Stimulated activated CD4-positive, alpha-beta T cell treated with anti-CD3 and anti-CD28 coated beads, TNF-alpha, amount 100 ng/mL, for 24 hours (primary cell): ENCODE measurements around the gene MAML2.

Source experiments
- DNase-seq, 3 experiments: peaks; one replicate each; pipeline ENCODE4 v3.0.0-alpha.2; 2020; ENCODE audit warnings: low read depth in 3 of 3

MAML2 gene

DNA sequence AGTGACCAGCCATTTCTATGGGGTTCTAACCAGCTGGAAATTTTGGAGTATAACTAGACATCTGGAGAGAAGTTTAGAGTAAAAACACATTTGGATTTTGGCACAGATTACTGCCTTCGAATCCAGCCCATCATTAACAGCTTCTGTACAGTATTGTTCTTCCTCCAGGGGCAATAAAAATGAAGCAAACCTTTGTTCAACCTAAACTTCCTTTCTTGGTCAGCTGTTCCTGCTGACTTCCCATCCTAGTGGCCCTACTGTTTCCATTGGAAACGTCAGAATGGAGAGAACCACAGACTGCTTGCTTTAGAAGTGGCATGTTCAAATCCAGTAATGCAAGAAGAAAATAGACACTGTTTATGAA lies 215.4 kb downstream of the MAML2 start:
- no peak for DNase-seq

DNA sequence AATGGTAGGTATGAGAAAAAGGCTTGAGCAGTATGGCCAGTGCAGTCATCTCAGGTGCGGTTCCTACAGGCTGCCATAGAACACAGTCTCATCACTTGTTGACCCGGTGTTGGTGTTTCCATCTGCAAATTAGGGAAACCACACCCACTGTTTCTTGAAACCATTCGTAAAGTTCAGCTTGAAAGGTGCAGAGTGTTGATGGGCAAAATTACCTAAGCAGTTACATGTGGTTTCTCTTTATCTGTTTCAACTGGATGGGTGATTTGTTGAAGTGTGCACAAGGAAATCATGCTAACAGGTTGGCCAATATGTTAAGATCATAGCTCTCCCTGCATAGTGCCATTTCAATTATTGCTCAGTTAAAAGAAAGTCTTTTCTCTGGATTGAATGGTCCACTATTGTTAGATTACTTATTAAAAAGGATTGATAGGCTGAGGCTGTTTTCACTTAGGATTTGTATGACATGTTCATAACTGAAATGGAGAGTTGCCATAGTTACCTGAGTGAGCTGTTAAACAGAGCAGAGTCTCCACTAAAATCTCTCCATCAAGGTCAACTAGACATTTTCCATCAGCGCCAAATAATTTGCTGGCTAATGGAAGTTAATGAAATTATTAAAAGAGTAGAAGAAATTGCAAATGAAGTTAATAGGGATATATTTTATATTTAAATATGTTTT lies 215.9 kb downstream of the MAML2 start:
- no peak for DNase-seq

DNA sequence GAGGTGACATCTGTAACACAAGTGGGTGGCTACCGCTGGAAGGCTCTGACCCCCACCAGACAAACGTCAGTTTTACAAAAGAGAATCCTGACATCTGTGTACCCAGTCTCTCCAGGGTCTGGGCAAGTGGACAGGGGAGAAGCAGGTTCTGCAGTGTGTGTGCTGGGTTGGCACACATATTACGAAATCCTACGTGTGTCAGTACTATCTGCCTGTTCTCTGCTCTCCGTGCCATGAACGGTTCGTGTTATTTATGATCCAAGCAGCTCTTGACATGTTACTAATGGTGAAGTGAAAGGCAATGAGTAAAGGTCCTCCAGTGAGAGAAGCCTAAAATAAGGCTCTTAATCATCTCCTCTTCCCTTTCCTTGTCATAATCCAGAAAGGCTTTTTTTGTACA lies 217.6 kb downstream of the MAML2 start:
- DNase-seq, result no peak

GRCh38 chr11:96124155-96124554 lies 218.8 kb downstream of the MAML2 start:
- no peak for DNase-seq

DNA sequence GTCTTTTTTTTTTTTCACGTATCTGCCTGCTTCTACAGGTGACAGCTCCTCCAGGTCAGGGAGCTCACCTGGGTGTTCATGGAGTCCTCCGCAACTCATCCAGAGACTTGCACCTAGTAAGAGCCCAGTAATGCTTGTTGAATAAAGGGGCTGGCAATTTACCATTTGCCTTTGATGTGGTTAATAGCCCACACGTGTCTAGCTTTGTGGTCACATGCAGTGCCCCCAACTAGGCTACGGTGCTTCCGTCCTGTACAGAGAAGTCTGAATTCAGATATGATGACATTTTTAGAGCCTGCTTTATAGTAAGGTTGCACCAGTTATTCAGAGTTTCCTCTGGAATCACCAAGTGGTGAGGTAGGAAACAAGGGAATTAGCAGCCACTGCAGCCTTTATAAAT lies 219.7 kb downstream of the MAML2 start:
- DNase-seq, result no peak

- no peak for DNase-seq
Measured at GRCh38 chr11:96122601-96123074, 220.4 kb downstream of the MAML2 start.

- no peak for DNase-seq
Measured at GRCh38 chr11:96119211-96119610, 223.8 kb downstream of the MAML2 start.

DNA sequence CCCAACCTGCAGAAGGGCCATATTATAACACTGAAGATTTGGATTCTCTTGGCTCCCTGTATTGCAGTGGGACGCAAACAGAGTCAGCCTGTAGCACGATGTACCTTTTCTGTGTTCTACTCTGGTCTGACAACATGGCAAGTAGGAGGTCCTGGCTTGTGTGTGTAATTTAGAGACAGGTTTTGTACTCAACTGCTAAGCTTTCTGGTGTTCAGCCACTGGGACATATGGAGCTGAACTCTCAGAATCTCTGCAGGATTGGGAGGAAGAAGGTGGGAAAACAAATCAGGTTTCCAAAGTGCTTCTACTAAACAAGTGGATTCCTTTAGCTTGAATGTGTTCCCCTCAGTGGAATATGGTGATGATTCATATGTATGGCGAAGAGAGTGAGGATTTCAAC lies 226.6 kb downstream of the MAML2 start:
- DNase-seq, result no peak

GRCh38 chr11:96114178-96115064 lies 228.6 kb downstream of the MAML2 start:
- no peak for DNase-seq

- DNase-seq, result no peak
Measured at GRCh38 chr11:96113193-96113681, 229.8 kb downstream of the MAML2 start.

- DNase-seq, result no peak
Measured at GRCh38 chr11:96112192-96113128, 230.5 kb downstream of the MAML2 start.

DNA sequence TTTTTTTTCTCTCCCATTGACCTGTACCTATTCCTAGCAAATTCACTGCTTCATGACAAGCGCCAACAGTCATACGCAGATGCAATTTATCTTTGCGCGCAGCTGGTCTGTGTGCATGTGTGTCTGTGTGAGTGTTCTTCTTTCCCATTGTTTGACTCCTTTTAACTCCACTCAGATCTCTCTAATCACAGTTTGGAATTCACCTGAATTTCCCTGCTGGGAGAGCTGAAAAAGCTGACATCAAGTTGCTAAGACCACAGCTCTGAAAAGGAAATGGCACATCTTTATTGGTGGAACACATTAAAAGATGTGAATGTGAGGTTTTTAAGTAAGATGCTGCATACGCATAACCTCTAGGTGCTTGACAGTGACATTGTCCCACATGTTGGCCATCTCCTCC lies 231.7 kb downstream of the MAML2 start:
- DNase-seq, result no peak

DNA sequence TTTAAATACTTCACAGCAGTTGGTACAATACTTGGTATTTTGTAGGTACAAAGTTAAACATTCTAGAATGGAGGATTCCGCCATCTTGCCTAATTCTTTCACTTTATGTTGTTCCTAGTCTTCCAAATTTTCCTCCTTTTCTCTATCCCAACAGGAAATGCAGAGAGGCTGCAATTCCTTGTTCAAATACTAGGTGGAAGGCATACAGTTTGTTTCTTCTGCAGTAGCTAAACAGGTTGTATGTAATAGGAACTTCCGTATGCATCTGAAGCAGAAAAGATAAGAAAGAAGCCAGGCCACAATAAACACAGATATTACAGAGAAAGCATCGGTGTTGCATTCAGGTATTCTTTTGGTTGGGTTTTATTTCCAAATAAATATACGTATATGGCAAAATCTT lies 232.7 kb downstream of the MAML2 start:
- no peak for DNase-seq

GRCh38 chr11:96109331-96110030 lies 233.5 kb downstream of the MAML2 start:
- no peak for DNase-seq

DNA sequence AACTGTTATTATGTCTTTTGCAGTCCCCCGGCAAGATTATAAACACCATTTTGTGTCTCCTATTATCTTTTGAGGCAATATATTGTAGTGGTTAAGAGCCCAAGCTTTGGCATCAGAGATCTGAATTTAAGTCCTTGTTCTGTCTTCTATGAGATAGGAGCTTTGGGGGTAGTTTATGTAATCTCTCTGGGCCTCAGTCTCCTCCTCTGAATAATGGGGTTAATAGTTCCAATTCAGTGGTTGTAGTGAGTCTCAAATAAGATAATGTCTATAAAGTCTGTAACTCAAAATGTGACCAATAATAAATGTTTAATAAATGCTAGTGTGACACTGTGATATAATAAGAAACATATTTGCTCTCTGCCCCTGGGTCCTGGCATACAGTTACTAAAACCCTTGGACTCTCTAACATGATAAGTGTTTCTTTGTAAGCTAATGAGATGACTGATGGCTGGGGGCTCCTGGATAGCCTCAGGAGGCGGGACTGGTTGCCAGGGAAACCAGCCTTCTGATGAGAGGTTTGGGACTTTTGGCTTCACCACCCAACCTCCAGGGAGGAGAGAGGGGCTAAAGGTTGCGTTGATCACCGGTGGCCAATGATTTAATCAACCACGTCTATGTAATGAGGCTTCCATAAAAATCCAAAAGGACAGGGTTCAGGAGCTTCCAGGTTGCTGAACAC lies 235.7 kb downstream of the MAML2 start:
- DNase-seq, result no peak

DNA sequence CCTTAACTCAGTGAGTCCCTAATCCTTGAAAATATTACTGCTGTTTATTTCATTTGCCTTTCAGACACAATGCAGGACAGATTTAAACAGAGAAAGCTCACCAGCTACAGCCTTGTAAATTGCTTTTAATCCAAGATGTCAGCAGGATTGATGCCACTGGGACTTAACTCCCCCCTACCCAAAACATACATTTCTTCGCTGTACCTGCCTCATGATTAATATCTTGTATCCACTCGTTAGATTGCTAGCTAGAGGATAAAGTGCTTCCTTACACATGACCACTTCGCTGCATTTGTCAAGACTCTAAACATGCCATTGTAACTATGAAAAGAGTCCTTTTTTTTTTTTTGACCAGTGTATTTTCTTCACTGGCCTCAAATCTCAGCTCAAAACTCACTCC lies 236.3 kb downstream of the MAML2 start:
- no peak for DNase-seq

DNA sequence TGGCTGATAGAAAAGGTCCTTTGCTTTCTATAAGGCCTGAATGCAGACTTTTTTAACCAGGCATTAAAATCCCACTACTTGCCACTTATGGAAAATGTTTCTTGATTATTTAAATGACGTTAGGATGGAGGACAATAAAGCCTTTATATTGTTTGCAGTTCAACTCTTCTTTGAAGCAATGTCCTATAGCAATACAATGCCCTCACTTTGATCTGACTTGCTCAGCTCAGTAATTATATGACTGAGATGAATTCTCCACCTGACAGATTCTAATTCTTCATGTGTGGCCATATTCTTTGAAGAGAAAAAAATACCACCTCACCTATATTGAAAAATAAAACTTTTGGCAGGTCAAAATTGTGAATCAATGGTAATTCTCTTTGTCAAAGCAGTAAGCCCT lies 237.1 kb downstream of the MAML2 start:
- no peak for DNase-seq

GRCh38 chr11:96105197-96105895 lies 237.6 kb downstream of the MAML2 start:
- DNase-seq, result no peak

DNA sequence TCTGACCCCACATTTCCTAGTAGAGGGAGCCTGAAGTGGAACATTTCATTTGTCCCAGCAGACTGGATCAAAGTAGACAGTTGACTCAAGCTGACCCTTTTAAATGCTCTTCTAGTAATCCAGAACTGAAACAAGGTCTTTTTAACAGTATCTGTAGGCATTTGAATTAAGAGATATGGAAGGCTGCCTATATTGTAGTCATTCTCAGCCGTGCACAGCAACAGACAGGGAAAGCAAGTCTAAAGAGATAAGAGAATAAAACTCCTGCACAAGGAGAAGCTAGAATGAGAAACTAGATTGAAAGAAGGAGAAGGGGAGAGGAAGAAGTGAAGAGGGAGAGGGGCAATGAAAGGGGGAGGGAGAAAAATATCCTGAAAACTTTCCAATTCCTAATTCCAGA lies 238.5 kb downstream of the MAML2 start:
- DNase-seq, result no peak

- no peak for DNase-seq
Measured at GRCh38 chr11:96103721-96104120, 239.3 kb downstream of the MAML2 start.
